ENCODE data around the gene TTC31. TPM values are rescaled to one million over a fixed set of nuclear protein-coding genes. Genes with fewer than 3 reads are reported as not detected.
A peak's percentile ranks its signal among the peaks of the same experiment; 100 is the strongest.

TTC31 gene
- total RNA-seq, 1 experiment from 2014 or later, result 38.3 TPM

DNA sequence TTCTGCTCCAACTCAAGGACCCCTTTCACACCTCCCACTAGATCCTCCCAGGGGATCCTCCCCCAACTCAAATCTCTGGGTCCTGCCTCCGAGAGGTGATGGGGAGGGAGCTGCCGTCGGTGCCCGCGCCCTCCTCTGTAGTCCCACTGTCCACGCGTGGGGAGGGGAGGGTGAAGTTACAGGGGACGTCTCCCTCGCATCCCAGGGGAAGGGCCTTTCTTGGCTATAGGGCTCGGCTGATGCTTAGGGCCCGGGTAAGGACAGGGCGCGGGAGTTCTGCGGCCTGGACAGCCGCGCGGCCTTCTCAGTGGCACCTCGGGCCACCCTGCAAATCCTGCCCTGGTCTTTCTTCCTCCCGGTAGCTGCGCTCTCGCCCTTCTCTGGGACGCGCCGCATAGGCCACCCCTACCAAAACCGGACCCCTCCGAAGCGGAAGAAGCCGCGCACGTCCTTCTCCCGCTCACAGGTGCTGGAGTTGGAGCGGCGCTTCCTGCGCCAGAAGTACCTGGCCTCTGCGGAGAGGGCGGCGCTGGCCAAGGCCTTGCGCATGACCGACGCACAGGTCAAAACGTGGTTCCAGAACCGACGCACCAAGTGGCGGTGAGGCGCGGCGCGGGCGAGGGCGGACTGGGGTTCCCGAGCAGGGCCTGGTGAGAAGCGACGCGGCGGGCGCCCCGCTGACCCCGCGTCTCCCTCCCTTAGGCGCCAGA lies 32.5 kb downstream of the TTC31 start (continued):
- TF ChIP-seq NR2C2 (CRISPR knock-in tag; IDR thresholded peaks at IDR 0.05) (peak; percentile 1; the same call in 1 of the 2 replicates), ETV6 (CRISPR knock-in tag; IDR thresholded peaks at IDR 0.05) (no peak), TEAD1 (CRISPR knock-in tag; IDR thresholded peaks at IDR 0.05) (peak; percentile 37; the same call in 1 of the 2 replicates)
- TF ChIP-seq, protein P1, sequence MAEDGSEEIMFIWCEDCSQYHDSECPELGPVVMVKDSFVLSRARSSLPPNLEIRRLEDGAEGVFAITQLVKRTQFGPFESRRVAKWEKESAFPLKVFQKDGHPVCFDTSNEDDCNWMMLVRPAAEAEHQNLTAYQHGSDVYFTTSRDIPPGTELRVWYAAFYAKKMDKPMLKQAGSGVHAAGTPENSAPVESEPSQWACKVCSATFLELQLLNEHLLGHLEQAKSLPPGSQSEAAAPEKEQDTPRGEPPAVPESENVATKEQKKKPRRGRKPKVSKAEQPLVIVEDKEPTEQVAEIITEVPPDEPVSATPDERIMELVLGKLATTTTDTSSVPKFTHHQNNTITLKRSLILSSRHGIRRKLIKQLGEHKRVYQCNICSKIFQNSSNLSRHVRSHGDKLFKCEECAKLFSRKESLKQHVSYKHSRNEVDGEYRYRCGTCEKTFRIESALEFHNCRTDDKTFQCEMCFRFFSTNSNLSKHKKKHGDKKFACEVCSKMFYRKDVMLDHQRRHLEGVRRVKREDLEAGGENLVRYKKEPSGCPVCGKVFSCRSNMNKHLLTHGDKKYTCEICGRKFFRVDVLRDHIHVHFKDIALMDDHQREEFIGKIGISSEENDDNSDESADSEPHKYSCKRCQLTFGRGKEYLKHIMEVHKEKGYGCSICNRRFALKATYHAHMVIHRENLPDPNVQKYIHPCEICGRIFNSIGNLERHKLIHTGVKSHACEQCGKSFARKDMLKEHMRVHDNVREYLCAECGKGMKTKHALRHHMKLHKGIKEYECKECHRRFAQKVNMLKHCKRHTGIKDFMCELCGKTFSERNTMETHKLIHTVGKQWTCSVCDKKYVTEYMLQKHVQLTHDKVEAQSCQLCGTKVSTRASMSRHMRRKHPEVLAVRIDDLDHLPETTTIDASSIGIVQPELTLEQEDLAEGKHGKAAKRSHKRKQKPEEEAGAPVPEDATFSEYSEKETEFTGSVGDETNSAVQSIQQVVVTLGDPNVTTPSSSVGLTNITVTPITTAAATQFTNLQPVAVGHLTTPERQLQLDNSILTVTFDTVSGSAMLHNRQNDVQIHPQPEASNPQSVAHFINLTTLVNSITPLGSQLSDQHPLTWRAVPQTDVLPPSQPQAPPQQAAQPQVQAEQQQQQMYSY (CRISPR knock-in tag; IDR thresholded peaks at IDR 0.05), result peak; percentile 91
- TF ChIP-seq, protein P2, sequence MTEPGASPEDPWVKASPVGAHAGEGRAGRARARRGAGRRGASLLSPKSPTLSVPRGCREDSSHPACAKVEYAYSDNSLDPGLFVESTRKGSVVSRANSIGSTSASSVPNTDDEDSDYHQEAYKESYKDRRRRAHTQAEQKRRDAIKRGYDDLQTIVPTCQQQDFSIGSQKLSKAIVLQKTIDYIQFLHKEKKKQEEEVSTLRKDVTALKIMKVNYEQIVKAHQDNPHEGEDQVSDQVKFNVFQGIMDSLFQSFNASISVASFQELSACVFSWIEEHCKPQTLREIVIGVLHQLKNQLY (CRISPR knock-in tag; IDR thresholded peaks at IDR 0.05), result peak; percentile 91
- TF ChIP-seq, protein P3, sequence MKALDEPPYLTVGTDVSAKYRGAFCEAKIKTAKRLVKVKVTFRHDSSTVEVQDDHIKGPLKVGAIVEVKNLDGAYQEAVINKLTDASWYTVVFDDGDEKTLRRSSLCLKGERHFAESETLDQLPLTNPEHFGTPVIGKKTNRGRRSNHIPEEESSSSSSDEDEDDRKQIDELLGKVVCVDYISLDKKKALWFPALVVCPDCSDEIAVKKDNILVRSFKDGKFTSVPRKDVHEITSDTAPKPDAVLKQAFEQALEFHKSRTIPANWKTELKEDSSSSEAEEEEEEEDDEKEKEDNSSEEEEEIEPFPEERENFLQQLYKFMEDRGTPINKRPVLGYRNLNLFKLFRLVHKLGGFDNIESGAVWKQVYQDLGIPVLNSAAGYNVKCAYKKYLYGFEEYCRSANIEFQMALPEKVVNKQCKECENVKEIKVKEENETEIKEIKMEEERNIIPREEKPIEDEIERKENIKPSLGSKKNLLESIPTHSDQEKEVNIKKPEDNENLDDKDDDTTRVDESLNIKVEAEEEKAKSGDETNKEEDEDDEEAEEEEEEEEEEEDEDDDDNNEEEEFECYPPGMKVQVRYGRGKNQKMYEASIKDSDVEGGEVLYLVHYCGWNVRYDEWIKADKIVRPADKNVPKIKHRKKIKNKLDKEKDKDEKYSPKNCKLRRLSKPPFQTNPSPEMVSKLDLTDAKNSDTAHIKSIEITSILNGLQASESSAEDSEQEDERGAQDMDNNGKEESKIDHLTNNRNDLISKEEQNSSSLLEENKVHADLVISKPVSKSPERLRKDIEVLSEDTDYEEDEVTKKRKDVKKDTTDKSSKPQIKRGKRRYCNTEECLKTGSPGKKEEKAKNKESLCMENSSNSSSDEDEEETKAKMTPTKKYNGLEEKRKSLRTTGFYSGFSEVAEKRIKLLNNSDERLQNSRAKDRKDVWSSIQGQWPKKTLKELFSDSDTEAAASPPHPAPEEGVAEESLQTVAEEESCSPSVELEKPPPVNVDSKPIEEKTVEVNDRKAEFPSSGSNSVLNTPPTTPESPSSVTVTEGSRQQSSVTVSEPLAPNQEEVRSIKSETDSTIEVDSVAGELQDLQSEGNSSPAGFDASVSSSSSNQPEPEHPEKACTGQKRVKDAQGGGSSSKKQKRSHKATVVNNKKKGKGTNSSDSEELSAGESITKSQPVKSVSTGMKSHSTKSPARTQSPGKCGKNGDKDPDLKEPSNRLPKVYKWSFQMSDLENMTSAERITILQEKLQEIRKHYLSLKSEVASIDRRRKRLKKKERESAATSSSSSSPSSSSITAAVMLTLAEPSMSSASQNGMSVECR (CRISPR knock-in tag; IDR thresholded peaks at IDR 0.05; ENCODE audit: borderline replicate concordance), result peak; percentile 14; the same call in 1 of the 2 replicates
- TF ChIP-seq, protein P4, sequence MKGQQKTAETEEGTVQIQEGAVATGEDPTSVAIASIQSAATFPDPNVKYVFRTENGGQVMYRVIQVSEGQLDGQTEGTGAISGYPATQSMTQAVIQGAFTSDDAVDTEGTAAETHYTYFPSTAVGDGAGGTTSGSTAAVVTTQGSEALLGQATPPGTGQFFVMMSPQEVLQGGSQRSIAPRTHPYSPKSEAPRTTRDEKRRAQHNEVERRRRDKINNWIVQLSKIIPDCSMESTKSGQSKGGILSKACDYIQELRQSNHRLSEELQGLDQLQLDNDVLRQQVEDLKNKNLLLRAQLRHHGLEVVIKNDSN (CRISPR knock-in tag; IDR thresholded peaks at IDR 0.05), result peak; percentile 47; the same call in 1 of the 2 replicates

DNA sequence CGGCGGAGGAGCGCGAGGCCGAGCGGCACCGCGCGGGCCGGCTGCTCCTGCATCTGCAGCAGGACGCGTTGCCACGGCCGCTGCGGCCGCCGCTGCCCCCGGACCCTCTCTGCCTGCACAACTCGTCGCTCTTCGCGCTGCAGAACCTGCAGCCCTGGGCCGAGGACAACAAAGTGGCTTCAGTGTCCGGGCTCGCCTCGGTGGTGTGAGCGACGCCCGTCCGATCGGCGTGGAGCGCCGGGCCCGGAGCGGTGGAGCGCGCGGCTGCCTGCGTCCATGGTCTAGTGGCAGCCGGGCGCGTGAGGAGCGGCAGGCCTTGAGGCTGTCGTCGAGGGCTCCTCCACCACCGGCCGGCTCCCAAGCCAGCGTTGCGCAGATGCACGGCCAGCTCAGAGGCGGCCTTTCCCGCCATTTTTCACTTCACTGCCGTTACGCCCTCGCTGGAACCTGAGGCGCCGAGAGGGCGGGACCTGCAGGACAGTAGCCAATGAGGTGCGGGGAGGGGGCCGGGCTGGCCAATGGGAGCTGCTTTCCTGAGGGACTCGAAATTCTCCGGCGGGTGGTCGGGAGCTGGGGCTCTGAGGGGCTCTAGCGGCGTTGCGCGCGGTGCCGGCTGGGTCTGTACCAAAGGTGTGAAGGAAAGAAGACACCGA lies 33.2 kb downstream of the TTC31 start:
- ChIA-PET POLR2A (interaction anchor here (1.0 to 1.1 kb wide), 3 partner anchors 8 to 71 kb away, joined by 3 to 8 read pairs (median 4); no protein-coding TSS in a partner anchor), CTCF (interaction anchor here (0.6 to 1.9 kb wide), 7 partner anchors 9 to 56 kb away, joined by 3 to 8 read pairs (median 5); partner anchors contain the start of genes AUP1, CCDC142, DQX1 and HTRA2)
- peak; percentile 76 for ATAC-seq
- DNase-seq (ENCODE audit: low spot score), result peak; percentile 93
- Mint-ChIP-seq H3K4me3 (no peak overlapping the region), H3K4me1 (peaks cover 16% of the 10 kb centered on the region), H3K27me3 (ENCODE audit: low read depth) (peaks cover 99% of the 10 kb centered on the region), H3K36me3 (peaks cover 9% of the 10 kb centered on the region), H3K9me3 (peaks cover 8% of the 10 kb centered on the region), H3K27ac (no peak overlapping the region)
- TF ChIP-seq PRRX2 (CRISPR knock-in tag; IDR thresholded peaks at IDR 0.05) (no peak), SMAD4 (CRISPR knock-in tag; IDR thresholded peaks at IDR 0.05) (peak; percentile 85), NFE2L1 (CRISPR knock-in tag; IDR thresholded peaks at IDR 0.05) (peak; percentile 95; the same call in 1 of the 2 replicates), OVOL2 (CRISPR knock-in tag; IDR thresholded peaks at IDR 0.05; ENCODE audit: borderline replicate concordance) (no peak), HMGA2 (CRISPR knock-in tag; IDR thresholded peaks at IDR 0.05) (no peak), CREB1 (CRISPR knock-in tag; IDR thresholded peaks at IDR 0.05) (peak; percentile 93), SMAD3 (CRISPR knock-in tag; IDR thresholded peaks at IDR 0.05; ENCODE audit: borderline replicate concordance) (peak; percentile 42; the same call in 1 of the 2 replicates), JUN (CRISPR knock-in tag; IDR thresholded peaks at IDR 0.05) (peak; percentile 93)
- TF ChIP-seq, protein P5, sequence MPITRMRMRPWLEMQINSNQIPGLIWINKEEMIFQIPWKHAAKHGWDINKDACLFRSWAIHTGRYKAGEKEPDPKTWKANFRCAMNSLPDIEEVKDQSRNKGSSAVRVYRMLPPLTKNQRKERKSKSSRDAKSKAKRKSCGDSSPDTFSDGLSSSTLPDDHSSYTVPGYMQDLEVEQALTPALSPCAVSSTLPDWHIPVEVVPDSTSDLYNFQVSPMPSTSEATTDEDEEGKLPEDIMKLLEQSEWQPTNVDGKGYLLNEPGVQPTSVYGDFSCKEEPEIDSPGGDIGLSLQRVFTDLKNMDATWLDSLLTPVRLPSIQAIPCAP (CRISPR knock-in tag; IDR thresholded peaks at IDR 0.05), result peak; percentile 96
- TF ChIP-seq, protein P6, sequence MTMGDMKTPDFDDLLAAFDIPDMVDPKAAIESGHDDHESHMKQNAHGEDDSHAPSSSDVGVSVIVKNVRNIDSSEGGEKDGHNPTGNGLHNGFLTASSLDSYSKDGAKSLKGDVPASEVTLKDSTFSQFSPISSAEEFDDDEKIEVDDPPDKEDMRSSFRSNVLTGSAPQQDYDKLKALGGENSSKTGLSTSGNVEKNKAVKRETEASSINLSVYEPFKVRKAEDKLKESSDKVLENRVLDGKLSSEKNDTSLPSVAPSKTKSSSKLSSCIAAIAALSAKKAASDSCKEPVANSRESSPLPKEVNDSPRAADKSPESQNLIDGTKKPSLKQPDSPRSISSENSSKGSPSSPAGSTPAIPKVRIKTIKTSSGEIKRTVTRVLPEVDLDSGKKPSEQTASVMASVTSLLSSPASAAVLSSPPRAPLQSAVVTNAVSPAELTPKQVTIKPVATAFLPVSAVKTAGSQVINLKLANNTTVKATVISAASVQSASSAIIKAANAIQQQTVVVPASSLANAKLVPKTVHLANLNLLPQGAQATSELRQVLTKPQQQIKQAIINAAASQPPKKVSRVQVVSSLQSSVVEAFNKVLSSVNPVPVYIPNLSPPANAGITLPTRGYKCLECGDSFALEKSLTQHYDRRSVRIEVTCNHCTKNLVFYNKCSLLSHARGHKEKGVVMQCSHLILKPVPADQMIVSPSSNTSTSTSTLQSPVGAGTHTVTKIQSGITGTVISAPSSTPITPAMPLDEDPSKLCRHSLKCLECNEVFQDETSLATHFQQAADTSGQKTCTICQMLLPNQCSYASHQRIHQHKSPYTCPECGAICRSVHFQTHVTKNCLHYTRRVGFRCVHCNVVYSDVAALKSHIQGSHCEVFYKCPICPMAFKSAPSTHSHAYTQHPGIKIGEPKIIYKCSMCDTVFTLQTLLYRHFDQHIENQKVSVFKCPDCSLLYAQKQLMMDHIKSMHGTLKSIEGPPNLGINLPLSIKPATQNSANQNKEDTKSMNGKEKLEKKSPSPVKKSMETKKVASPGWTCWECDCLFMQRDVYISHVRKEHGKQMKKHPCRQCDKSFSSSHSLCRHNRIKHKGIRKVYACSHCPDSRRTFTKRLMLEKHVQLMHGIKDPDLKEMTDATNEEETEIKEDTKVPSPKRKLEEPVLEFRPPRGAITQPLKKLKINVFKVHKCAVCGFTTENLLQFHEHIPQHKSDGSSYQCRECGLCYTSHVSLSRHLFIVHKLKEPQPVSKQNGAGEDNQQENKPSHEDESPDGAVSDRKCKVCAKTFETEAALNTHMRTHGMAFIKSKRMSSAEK (CRISPR knock-in tag; IDR thresholded peaks at IDR 0.05; ENCODE audit: borderline replicate concordance), result no peak
- TF ChIP-seq, protein P7, sequence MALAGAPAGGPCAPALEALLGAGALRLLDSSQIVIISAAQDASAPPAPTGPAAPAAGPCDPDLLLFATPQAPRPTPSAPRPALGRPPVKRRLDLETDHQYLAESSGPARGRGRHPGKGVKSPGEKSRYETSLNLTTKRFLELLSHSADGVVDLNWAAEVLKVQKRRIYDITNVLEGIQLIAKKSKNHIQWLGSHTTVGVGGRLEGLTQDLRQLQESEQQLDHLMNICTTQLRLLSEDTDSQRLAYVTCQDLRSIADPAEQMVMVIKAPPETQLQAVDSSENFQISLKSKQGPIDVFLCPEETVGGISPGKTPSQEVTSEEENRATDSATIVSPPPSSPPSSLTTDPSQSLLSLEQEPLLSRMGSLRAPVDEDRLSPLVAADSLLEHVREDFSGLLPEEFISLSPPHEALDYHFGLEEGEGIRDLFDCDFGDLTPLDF (CRISPR knock-in tag; IDR thresholded peaks at IDR 0.05), result peak; percentile 96
